Ovary (tissue), 3 donors: Measurements from ENCODE around the gene ITGB7.
A peak's percentile ranks its signal among the peaks of the same experiment; 100 is the strongest.

Experiments used
- CTCF ChIP-seq, 3 donors: fragments of 450-650 bp in 2 of 3; fragments of 200-600 bp in 1 of 3; IDR thresholded peaks; one replicate each; pipeline versions ENCODE4 v1.5.1 to v1.8.0; 2016 to 2022; ENCODE audit warnings: antibody characterized with exemption in 3 of 3, mild to moderate bottlenecking in 1 of 3
- POLR2A ChIP-seq: fragments of 450-650 bp; IDR thresholded peaks from one replicate; pipeline ENCODE4 v1.6.1; 2017; ENCODE audit warnings: antibody characterized with exemption, mild to moderate bottlenecking, moderate library complexity
- donor health status: DM: no; HTN: no; CAD: no.

- no peak for TF ChIP-seq CTCF (IDR thresholded peaks at IDR 0.05)
- TF ChIP-seq POLR2A, result peak; percentile 72
Measured at GRCh38 chr12:53180220-53180930, 26.7 kb downstream of the ITGB7 start, which contains the start of the genes CSAD and ZNF740.
